GM13977 (cell line): ENCODE measurements around the gene SCRN1.

Source experiments
- DNase-seq: peaks from one replicate; pipeline ENCODE4 v3.0.0; 2012; ENCODE audit warnings: low spot score
- CTCF ChIP-seq: IDR thresholded peaks from 2 replicates; pipeline ENCODE4 v1.5.1; 2012; ENCODE audit warnings: mild to moderate bottlenecking, control low read depth; ENCODE audit not compliant: insufficient read depth; ENCODE audit errors: extremely low read depth, missing control alignments
- in situ Hi-C: fragments of 300-500 bp; cut with MboI; formaldehyde crosslinking; loops from one replicate; pipeline ENCODE4 v1.12.0; 2022; ENCODE audit warnings: low sequenced_read_pairs, low pct_unique_long_range_greater_than_20kb, mixed read lengths, inconsistent platforms; ENCODE audit not compliant: unreplicated experiment

SCRN1 gene

GRCh38 chr7:29884399-29885272 lies 105.0 kb downstream of the SCRN1 start:
- TF ChIP-seq CTCF, result no peak
- no peak for DNase-seq
- in situ Hi-C loops, result loop anchor here (10.0 kb wide), 1 partner anchor 180 kb away; no protein-coding TSS in a partner anchor

DNA sequence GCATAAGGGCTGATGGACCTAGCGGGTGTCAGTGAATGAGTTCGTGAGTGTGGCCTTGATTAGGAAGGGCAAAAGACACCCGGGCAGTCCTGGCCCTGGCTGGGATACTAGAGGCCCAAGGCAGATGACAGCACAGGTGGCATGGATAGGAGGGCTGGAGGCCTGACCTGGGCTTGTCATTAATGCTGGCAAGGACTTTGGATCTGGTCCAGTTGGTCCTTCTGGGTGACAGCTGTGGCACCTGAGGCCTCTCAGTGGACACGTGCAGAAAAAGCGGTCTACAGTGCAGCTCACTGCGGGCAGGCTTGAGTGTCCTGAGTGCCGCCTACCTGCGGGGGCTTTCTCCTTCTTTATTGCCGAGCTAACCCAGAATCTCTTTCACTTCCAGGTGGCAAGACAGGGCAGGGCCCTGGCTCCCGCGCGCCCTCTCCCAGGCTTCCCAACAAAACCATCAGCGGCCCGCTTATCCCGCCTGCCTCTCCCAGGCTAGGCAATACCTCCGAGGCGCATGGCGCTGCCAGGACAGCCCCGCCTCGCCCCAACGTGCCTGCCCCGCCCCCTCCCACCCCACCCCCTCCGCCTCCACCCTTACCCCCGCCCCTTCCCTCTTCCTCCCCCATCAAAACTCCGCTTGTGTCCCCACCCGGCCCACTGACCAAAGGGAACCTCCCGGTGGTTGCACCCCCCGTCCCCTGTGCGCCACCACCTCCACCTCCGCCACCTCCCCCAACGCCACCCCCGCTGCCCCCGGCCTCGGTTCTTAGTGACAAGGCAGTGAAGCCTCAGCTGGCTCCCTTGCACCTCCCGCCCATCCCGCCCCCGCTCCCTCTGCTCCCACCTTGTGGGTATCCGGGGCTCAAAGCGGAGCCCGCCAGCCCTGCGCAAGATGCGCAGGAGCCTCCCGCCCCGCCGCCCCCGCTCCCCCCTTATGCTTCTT lies 105.9 kb downstream of the SCRN1 start:
- TF ChIP-seq CTCF, result no peak
- DNase-seq, result no peak
- in situ Hi-C loops, result loop anchor here (10.0 kb wide), 1 partner anchor 181 kb away; no protein-coding TSS in a partner anchor

DNA sequence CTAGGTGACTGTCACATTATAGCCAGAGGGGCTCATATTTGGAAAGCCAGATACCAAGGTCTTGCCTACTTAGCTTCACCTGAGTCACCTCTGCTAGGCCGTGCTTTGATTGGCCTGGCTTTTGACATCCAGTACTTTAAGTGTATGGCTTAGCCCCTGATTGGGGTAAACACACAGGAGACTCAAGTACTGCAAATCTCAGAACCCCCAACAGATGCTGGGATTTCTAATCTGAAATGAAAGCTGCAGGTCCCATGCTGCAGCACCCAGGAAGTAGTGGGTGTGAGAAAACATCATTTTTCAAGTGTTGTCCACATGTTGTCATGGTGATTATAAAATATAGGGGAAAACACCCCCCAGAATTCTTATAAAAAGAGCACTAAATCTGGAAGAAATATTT lies 107.1 kb downstream of the SCRN1 start:
- DNase-seq, result no peak
- in situ Hi-C loops, result loop anchor here (10.0 kb wide), 1 partner anchor 182 kb away; no protein-coding TSS in a partner anchor
- no peak for TF ChIP-seq CTCF

DNA sequence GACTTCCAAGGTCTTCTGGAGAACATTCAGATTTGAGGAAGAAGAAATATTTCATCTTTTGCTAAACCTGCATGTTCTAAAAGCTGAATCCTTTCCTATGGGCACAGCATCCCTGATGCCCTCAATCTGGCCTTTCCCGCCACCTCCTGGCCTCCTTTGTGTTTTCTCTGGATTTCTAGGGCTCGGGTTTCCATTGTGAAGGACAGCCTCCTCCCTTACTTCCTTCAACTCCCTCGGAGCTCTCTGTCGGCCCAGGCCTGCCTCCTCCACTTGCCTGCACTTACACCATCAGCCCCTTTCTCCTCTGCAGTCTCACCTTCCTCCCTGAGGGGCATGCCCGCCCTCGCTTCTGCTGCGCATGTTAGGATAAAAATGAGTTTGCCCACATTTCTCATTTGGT lies 107.9 kb downstream of the SCRN1 start:
- no peak for TF ChIP-seq CTCF
- no peak for DNase-seq
- in situ Hi-C loops, result loop anchor here (10.0 kb wide), 1 partner anchor 183 kb away; no protein-coding TSS in a partner anchor

- no peak for TF ChIP-seq CTCF
- in situ Hi-C loops, result loop anchor here (10.0 kb wide), 1 partner anchor 185 kb away; no protein-coding TSS in a partner anchor
- no peak for DNase-seq
Measured at GRCh38 chr7:29879609-29880008, 110.0 kb downstream of the SCRN1 start.

DNA sequence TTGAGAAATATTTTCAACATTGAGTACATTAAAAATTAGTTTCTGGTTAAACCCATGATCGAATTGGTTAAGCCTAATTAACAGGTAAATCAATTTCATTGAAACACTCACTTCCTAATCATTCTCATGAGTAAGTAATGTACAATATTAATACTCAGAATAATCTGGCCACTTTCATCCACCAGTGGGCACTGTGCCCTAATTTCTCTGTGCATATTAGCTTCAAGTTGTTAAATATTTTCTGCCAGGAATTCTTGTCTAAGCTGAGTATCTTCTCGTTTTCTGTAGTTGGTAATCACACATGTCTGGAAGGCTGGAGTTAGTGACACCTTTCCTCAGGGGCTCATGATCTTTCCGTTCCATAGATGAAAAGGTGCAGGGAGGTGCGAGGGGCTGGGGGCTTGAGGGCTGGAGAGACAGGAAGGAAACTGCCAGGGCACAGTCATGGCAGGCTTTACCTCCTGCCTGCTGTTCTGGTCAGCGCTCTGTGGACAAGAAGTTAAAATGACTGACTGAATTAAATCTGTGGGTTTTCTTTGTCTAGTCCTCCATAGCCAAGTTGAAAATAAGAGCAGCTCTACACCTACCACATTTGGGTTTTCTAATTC lies 111.4 kb downstream of the SCRN1 start:
- in situ Hi-C loops, result no loop called here

More for the DNA sequence above, 111.4 kb downstream of the SCRN1 start:
- peak; percentile 58 for TF ChIP-seq CTCF
- DNase-seq, result no peak
